ENCODE measurements around the gene SLC22A1. TPM values are rescaled to one million over a fixed set of nuclear protein-coding genes. Genes with fewer than 3 reads are reported as not detected.

SLC22A1 gene
- total RNA-seq, 1 donor from 2014 or later: 1.1 TPM

DNA sequence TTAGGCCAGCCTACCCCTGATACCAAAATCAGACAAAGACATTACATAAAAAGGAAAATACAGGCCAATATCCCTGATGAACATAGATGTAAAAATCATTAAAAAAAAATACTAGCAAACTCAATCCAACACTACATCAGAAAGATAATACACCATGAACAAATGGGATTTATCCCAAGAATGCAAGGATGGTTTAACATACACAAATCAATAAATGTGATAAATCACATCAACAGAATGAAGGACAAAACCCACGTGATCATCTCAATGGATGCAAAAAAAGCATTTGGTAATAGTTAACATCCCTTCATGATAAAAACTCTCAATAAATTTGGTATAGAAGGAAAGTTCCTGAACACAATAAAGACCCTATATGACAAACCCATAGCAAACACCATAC, 73.2 kb downstream of the SLC22A1 start:
- no peak for DNase-seq (ENCODE audit: low spot score)
- ATAC-seq: no peak
- intact Hi-C loops (cut with DNase I): no loop called here

DNA sequence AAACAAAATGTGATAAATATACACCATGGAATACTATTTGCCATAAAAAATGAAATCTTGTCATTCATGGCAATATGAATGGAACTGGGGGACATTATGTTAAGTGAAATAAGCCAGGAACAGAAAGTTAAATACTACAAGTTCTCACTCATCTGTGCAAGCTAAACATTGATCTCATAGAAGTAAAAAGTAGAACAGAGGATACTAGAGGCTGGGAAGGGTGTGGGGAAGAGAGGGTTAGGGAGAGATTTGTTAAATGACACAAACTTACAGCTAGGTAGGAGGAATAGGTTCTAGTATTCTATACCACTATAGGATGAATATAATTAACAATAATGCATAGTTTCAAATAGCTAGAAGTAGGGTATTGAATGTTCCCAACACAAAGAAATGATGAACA, 76.0 kb downstream of the SLC22A1 start:
- DNase-seq (ENCODE audit: low spot score): no peak
- ATAC-seq: no peak
- intact Hi-C loops (cut with DNase I): no loop called here

DNA sequence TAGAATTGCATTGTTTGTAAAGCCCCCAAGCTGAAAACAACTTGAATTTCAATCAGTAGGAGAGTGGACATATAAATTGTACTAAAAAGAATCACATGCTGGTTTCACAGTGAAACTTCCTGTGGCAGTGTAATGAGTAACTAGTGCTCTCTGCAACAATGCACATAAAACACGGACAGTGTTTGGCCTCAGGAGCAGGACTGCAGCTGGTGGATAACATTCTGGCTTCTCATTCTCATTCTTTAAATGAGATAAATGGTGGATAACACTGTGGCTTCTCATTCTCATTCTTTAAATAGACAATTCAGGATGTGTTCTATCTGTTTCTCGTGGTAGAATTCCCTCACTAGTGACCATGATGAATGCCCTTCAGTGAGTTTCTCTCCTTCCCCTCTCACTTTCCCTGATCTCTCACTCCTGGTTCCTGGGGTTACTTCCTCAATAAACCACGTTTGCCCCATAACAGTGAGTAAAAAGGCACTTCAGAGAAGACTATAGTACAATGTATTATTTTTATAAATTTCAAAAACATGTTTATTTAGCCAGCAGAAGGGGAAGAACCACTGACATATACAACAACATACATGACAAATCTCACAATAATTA, 77.1 kb downstream of the SLC22A1 start:
- DNase-seq (ENCODE audit: low spot score) (no peak), ATAC-seq (no peak)
- intact Hi-C loops (cut with DNase I): no loop called here

DNA sequence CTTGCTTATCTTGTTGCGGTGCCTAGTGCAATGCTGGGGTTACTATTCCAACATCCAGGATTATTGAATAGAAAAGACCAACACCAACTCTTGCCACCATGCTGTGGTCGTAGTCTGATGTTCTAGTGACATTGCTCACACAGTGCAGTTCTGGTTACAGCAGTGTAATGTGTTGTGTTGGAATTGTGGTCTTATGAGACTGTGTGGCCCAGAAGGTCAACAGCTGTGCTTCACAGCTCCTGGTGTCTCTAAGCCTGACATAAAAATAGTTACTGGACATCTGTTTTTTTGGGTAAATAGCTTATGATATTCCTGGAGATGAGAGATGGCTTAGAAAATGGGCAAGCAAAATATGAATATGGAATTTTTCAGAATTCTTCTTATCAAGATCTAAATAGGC, 79.4 kb downstream of the SLC22A1 start:
- ATAC-seq: peak; percentile 78
- intact Hi-C loops (cut with DNase I): no loop called here
- DNase-seq (ENCODE audit: low spot score): no peak

DNA sequence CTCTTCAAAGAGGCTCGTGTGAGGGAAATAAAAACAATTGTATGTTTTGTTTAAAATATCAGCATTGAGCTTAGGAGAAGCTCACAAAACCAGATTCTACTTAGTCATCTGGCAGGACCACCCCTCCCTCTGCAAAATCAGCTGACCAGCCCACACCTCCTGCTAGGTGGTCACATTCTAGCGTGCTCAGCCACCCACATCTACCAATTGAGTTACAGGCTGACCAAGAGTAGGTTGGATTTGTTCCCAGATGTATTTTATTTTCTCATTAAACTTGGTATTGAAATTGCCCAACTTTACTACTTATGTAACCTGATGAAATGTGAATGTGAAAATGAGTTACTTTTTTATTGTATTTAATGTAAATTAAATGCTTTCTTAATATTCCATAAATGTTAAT, 80.8 kb downstream of the SLC22A1 start:
- intact Hi-C loops (cut with DNase I): no loop called here
- DNase-seq (ENCODE audit: low spot score) (no peak), ATAC-seq (no peak)

DNA sequence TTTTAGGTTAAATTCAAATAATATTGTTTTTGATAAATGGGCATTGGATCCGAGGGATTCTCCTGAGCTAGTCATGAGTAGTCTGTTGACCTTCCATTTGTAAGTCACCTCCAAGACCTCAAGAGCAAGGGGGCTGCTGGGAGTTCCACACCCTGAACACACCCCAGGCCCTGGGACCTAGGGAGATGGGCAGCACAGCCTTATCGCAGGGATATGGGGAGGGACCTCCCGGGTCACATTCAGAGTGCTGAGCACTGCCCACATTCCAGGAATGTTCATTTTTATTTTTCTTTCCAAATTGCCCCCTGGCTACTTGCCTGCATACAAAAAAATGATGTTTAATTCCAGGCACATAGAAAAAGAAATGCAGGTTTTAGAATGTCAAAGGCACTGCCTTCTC, 81.5 kb downstream of the SLC22A1 start:
- intact Hi-C loops (cut with DNase I): no loop called here
- DNase-seq (ENCODE audit: low spot score): no peak
- peak; percentile 61 for ATAC-seq

DNA sequence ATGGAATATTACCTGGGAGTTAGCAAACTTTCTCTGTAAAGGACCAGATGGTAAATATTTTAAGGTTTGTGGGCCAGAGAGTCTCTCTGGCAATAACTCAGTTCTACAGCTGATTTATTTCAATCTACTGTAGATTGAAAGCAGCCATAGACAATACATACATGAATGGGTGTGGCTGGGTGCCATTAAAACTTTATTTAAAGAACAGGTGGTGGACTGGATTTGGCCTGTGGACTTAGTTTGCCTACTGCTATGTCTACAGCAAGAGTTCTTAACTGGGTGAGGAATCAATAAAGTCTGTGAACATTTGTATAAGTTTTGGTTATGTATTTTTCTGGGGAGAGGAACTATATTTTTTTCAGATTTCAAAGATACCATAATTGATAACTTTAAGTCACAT, 81.9 kb downstream of the SLC22A1 start:
- no peak for DNase-seq (ENCODE audit: low spot score)
- no peak for ATAC-seq
- intact Hi-C loops (cut with DNase I): no loop called here

DNA sequence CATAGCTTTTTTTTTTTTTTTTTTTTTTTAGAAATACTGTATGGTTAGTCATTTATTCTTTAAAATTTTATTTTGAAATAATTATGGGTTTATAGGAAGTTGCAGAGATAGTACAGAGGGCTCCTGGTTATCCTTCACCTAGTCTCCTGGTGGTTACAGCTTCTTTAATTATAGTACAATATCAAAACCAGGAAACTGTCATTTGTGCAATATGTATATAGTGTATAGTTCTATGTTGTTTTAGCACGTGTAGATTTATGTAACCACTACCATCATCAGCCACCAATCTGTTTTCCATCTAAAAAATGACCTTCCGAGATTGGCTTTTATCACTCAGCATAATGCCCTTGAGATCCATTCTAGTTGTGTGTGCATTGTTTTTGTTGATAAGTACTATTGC, 82.3 kb downstream of the SLC22A1 start:
- intact Hi-C loops (cut with DNase I): no loop called here
- no peak for DNase-seq (ENCODE audit: low spot score)
- ATAC-seq: no peak

DNA sequence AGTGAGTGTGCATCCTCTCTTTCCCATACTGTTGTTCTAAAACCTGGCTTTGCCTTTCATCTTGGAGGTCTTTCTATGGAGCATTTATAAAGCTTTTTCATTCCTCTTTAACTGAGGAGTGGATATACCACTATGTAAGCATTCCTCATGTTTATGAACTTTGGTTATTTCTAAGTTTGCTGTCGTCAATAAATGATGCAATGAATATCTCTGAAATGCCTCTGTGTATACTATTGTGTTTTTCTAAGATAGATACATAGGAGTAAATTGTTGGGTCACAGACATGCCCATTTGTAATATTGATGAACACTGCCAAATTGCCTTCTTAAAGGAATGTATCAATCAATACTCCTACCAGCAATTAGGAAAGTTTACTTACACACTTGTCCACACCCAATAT, 83.1 kb downstream of the SLC22A1 start:
- no peak for ATAC-seq
- no peak for DNase-seq (ENCODE audit: low spot score)
- intact Hi-C loops (cut with DNase I): no loop called here

DNA sequence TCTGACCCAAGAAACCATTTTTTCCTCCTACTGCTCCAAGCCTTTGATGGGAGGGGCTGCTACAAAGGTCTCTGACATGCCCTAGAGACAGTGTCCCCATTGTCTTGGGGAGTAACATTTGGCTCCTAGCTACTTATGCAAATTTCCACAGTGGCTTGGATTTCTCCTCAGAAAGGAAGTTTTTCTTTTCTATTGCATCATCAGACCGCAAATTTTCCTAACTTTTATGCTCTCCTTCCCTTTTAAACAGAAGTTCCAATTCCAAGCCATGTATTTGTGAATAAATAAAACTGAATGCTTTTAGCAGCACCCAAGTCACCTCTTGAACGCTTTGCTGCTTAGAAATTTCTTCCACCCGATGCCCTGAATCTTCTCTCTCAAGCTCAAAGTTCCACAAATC, 86.0 kb downstream of the SLC22A1 start:
- no peak for DNase-seq (ENCODE audit: low spot score)
- ATAC-seq: no peak
- intact Hi-C loops (cut with DNase I): no loop called here

Other genes starting within 250 kb of the SLC22A1 start
- not detected for gene MAS1, start 230.8 kb upstream of the SLC22A1 start, total RNA-seq
- gene IGF2R, start 152.7 kb upstream of the SLC22A1 start, total RNA-seq: 71.7 TPM
- gene SLC22A2, start 137.0 kb downstream of the SLC22A1 start, total RNA-seq: not detected
- gene SLC22A3, start 226.6 kb downstream of the SLC22A1 start, total RNA-seq: 189 TPM